Measurements from ENCODE around the gene KRTAP10-12.
"Not testable (repeated sequence)": the region's sequence is repeated elsewhere in the genome, so short reads cannot be mapped to it uniquely, and the experiment has no call there.

KRTAP10-12 gene

DNA sequence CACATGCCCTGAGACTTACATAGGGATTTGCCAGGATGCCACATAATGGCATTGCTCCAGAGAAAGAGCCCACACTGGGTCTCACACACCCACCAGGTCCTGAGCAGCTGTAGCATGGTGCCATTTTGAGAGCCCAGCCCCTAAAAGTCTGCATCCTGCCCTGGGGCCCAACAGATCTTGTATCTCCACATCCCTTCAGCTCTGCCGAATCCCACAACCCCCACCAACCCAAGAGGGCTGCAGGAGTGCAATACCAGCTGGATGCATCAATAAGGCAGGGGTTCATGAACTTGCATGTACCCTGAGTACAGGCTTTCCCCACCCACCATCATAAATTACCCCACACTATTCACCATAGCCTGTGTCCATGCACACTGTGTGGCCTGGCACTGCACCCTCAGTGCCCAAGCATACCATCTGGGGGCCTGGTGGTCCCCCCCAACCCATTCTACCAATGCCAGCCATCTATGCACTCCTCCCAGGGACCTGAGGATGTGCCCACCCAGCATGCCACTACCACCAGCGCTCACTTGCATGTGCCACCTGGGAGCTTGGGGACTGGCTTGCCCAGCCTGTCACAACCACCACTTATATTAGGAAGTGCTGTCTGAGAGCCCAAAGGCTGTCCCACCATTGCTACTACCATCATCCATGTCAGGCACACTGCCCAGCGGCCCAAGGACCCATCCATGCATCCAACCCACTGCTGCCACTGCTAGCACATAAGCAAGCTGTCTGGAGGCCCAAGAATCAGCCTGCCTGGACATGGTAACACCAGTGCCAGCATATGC lies 26.1 kb upstream of the KRTAP10-12 start:
- no peak for DNase-seq (ENCODE audit: low spot score)

- no peak for DNase-seq (ENCODE audit: low spot score)
Measured at GRCh38 chr21:44671911-44672310, 25.1 kb upstream of the KRTAP10-12 start.

- no peak for DNase-seq (ENCODE audit: low spot score)
Measured at GRCh38 chr21:44677881-44678280, 19.1 kb upstream of the KRTAP10-12 start.

DNA sequence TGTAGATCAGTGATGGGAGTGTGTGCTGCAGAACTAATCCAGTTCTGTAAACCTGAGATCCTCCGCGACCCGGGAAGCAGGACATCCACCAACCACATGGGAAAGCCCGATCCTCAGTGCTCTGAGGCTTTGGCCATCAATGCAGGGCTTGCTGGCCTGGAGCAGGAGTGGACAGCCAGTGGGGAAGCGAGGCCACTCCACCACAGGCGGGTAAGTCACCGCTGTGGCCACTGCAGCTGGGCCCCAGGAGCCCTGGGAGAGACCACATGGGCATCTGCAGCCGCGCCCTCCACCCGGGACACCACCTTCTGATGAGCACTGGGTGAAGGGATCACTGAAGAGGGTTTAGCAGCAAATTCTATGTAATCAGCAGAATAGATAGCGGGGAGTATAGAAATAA lies 15.8 kb upstream of the KRTAP10-12 start:
- DNase-seq (ENCODE audit: low spot score), result no peak

GRCh38 chr21:44681861-44682579 lies 15.0 kb upstream of the KRTAP10-12 start, which contains the start of gene KRTAP12-1:
KRTAP12-1 (minus strand) TSS chr21:44682163; CDS start chr21:44682123, 40 bp downstream.
- no peak for DNase-seq (ENCODE audit: low spot score)

GRCh38 chr21:44682580-44683151 lies 14.3 kb upstream of the KRTAP10-12 start:
- DNase-seq (ENCODE audit: low spot score), result no peak

GRCh38 chr21:44684077-44684476 lies 12.9 kb upstream of the KRTAP10-12 start:
- no peak for DNase-seq (ENCODE audit: low spot score)

- no peak for DNase-seq (ENCODE audit: low spot score)
Measured at GRCh38 chr21:44684483-44684882, 12.5 kb upstream of the KRTAP10-12 start.

DNA sequence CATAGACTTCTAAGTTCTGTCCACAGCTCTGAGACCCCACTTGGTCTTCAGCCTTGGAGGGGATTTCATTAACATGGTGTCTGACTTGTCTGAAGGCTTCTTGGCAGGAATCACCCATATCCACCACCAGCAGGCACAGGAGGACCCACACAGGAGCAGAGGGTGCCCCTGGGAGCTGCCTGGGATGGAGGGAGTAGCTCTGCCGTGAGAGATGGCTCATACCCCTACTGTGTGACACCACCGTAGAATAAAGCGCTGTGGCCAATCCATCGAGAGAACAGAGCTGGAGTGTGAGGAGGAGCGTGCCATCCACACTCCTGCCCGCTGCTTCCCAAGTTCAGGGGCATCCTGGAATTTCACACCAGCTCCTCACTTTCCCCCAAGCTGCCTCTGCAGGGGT lies 11.9 kb upstream of the KRTAP10-12 start:
- DNase-seq (ENCODE audit: low spot score), result not testable (repeated sequence)

DNA sequence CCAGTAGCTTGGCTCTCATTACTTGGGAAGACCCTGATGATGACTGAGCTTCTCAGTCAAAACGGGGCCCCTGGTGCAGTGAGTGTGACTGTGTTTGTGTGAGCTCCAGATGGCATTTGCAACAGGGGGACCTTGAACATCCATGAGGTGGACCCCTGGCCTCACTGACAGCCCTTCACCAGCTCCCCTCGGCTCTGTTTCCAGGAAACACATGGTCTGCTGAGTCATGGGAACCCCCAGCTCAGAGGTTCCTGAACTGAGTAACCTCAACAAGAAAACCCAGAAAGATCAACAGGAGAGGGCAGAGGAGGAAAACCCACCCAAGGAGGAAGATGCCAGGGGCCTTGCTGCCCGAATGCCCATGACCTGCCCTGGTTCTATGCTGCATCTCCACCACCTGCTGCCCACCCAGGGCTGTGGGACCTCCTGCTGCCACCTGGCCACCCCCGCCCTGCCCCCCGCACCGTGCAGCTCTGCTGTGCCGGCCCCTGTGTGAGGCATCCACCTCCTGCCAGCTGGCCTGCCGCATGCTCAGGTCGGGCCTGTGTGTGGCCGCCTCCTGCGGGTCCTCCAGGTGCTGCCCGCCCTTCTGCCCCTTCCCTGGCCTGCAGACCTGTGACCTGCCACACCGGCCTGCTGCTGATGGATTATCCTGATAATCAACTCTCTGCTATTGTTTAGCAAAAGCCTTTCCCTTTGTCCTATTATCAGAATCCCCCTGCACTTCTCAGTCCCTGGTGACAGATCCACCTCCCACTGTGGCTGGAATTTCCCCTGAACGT lies 10.8 kb upstream of the KRTAP10-12 start:
- no peak for DNase-seq (ENCODE audit: low spot score)

- DNase-seq (ENCODE audit: low spot score), result no peak
Measured at GRCh38 chr21:44686843-44687561, 10.0 kb upstream of the KRTAP10-12 start.

- no peak for DNase-seq (ENCODE audit: low spot score)
Measured at GRCh38 chr21:44687671-44688070, 9.3 kb upstream of the KRTAP10-12 start.

- not testable (repeated sequence) for DNase-seq (ENCODE audit: low spot score)
Measured at GRCh38 chr21:44689740-44690139, 7.2 kb upstream of the KRTAP10-12 start.

- no peak for DNase-seq (ENCODE audit: low spot score)
Measured at GRCh38 chr21:44691686-44692085, 5.3 kb upstream of the KRTAP10-12 start.

DNA sequence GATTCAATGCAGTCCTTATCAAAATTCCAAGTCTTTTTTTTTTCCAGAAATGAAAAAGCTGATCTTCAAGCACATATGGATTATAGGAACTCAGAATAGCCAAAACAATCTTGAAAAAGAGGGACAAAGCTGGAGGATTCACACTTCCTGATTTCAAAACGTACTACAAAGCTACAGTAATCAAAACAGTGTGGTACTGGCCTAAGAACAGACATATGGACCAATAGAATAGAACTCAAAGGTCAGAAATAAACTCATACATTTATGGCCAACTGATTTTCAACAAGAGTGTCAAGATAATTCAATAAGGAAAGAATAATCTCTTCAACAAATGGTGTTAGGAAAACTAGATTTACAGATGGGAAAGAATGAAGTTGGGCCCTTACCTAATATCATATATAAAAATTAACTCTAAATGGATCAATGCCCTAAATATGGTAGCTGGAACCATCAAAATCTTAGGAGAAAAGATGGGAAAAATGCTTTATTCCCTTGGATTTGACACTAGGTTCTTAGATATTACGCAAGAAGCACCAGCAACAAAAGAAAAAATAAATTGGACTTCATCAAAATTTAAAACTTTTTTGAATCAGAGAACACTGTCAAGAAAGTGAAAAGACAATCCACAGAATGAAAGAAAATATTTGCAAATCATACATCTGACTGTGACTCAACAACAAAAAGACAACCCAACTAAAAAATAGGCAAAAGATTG lies 4.0 kb upstream of the KRTAP10-12 start:
- DNase-seq (ENCODE audit: low spot score), result no peak

GRCh38 chr21:44694776-44695175 lies 2.2 kb upstream of the KRTAP10-12 start:
- no peak for DNase-seq (ENCODE audit: low spot score)

- no peak for DNase-seq (ENCODE audit: low spot score)
Measured at GRCh38 chr21:44695184-44695583, 1.8 kb upstream of the KRTAP10-12 start.

DNA sequence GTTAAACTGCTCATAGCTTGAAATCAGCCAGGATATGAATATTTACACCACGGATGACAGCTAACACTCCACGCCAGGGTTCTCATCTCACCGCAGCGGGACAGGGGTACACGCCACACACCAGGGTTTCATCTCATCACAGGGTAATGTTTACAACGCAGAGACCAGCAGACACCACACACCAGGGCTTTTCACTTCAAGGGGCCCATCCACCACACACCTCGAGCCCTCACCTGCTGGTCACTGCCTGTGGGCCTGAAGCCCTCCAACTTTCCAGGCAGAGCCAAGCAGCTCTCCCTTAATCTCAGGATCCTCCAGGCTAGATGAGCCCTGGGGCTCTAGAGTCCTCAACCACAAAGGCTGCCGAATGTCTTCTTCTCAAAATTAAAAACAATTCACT lies 1.3 kb upstream of the KRTAP10-12 start:
- no peak for DNase-seq (ENCODE audit: low spot score)

DNA sequence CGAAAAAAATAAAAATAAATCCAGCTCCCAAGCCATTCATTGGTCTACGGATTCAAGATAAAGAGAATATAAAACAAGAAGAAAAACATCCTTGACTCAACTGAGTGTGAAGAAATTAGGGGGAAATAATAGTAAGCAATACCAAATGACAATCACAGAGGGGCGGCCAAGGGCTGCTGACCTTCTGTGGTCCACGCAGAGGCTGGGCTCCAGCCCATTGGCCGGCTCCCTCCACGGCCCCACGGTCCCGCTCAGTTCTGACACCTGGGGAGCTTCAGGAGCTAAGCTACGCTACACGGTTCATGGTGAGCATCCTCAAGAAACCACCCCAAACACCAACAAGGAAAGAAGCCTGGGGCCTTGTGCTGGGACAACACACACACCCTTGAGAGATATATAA lies 400 bp upstream of the KRTAP10-12 start:
- DNase-seq (ENCODE audit: low spot score), result no peak

- DNase-seq (ENCODE audit: low spot score), result no peak
Measured at GRCh38 chr21:44697811-44698734, 1.1 kb downstream of the KRTAP10-12 start.

All from AG08396 (cell line).